Measurements from ENCODE around the gene PLCB2.

DNA sequence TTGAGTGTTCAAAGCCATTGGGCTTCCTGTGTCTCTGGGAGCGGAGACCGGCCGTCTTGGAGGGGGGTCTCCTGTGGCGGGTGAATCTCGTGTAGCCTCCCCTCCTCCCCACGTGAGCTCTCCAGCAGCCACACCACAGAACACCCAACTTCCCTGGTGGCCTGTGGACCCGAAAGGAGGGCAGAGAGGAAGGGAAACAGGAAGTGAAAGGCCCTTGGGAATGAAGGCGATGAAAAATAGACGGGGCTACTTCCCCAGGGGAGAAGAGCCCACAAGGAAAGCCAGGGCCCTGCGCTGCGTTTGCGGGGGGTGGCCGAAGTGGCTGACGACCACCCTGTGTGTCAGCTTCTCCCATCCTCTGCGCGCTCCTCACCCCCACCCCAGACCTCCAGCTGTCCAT, 30.3 kb downstream of the PLCB2 start:
- TF ChIP-seq POLR2A (IDR thresholded peaks at IDR 0.05; ENCODE audit: low read length) (no peak), GATA1 (IDR thresholded peaks at IDR 0.05; ENCODE audit: low read depth, low read length) (no peak)

Measured in erythroblast (primary cell).